Measurements from ENCODE around the gene ATG7. TPM values are rescaled to one million over a fixed set of nuclear protein-coding genes. Genes with fewer than 3 reads are reported as not detected.
"Not testable (repeated sequence)": the region's sequence is repeated elsewhere in the genome, so short reads cannot be mapped to it uniquely, and the experiment has no call there.

The ATG7 gene
- total RNA-seq, 1 donor from 2014 or later, result 55.0 TPM

DNA sequence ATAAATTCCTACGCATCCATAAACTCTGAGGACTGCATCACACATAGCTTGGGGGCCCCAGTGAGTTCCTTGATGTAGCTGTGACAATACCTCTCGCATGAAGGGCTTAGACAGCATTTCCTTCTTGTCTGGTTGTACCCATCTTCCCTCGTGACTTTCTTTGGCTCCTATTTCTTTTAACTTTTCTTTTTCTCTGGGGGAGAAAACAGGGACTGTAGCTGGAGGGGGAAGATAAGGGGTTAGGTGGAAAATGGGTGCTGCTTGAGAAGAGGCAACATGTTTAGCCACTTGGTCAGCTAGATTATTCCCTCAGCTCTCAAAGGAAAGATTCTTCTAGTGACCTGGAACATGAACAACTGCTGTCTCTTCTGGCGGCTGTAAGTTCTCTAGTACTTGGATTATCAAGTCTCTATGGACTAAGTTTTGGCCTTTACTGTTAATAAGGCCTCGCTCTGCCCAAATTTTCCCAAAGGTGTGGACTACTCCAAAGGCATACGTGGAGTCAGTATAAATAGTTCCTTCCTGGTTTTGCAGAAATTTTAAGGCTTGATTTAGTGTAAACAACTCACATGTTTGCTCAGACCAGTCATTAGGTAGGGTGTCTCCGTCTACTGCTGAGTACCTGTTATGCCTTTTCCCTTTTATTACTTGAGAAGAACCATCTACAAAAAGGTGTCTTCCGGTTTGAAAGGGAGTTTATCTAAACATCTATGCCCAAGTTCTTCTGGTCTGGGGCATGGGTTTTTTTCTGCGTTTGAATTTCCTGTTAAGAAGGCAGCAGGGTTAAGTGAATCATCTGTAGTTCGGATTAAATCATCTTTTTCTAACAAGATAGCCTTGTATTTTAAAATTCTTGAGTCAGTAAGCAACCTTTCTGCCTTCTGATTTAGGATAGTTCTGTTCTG, 21.0 kb upstream of the ATG7 start:
- Histone ChIP-seq H3K4me1 (no peaks in the 10 kb centered on the region), H3K4me3 (no peak overlapping the region), H3K27ac (no peak overlapping the region), H3K36me3 (no peaks in the 10 kb centered on the region), H3K27me3 (no peaks in the 10 kb centered on the region), H3K9me3 (no peaks in the 10 kb centered on the region)
- intact Hi-C loops (cut with DNase I), result no loop called here
- no peak for DNase-seq (ENCODE audit: extremely low spot score in 2 of 2)
- TF ChIP-seq POLR2A (IDR thresholded peaks at IDR 0.05), result no peak
- TF ChIP-seq POLR2AphosphoS5 (IDR thresholded peaks at IDR 0.05; ENCODE audit: insufficient read depth in 1 of 2, low read depth in 1 of 2), result no peak
- TF ChIP-seq, protein P1, sequence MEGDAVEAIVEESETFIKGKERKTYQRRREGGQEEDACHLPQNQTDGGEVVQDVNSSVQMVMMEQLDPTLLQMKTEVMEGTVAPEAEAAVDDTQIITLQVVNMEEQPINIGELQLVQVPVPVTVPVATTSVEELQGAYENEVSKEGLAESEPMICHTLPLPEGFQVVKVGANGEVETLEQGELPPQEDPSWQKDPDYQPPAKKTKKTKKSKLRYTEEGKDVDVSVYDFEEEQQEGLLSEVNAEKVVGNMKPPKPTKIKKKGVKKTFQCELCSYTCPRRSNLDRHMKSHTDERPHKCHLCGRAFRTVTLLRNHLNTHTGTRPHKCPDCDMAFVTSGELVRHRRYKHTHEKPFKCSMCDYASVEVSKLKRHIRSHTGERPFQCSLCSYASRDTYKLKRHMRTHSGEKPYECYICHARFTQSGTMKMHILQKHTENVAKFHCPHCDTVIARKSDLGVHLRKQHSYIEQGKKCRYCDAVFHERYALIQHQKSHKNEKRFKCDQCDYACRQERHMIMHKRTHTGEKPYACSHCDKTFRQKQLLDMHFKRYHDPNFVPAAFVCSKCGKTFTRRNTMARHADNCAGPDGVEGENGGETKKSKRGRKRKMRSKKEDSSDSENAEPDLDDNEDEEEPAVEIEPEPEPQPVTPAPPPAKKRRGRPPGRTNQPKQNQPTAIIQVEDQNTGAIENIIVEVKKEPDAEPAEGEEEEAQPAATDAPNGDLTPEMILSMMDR (IDR thresholded peaks at IDR 0.05), result no peak

DNA sequence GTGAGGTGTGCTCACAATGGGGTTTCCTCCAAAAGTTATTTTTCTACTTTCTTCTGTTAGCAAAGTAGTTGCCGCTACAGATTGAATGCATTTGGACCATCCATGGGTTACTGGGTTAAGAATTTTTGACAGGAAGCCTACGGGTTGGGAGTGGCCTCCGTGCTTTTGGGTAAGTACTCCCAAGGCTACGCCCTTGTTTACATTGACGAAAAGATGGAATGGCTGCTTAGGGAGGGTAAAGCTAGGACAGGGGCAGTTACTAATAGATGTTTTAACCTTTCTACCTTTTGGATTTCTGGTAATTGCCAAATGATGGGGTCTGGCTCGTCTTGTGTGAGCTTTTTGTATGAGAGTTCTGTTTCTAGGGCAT, 20.4 kb upstream of the ATG7 start:
- Histone ChIP-seq H3K4me1 (no peaks in the 10 kb centered on the region), H3K27me3 (no peaks in the 10 kb centered on the region), H3K9me3 (no peaks in the 10 kb centered on the region), H3K36me3 (no peaks in the 10 kb centered on the region), H3K27ac (no peak overlapping the region), H3K4me3 (no peak overlapping the region)
- DNase-seq (ENCODE audit: extremely low spot score in 2 of 2), result no peak
- TF ChIP-seq, protein P1 (IDR thresholded peaks at IDR 0.05), result no peak
- TF ChIP-seq POLR2AphosphoS5 (IDR thresholded peaks at IDR 0.05; ENCODE audit: insufficient read depth in 1 of 2, low read depth in 1 of 2) (no peak), POLR2A (IDR thresholded peaks at IDR 0.05) (no peak)
- intact Hi-C loops (cut with DNase I), result no loop called here

DNA sequence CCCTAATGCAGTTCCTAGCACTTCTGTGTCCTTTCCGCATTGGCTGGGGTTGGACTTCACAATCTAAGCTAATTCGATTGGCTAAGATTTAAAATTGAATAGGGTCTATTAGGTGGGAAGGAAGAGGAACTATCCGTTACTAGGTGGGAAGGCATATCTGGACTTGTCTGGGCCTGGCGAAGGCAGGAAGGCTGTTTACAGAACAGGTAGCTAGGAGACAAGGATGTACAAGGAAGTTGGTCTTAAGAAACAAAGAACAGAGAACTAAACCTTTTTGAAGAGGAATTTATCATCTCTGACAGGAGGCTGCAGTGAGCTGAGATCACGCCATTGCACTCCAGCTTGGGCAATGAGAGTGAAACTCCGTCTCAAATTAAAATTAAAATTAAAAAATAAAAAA, 17.3 kb upstream of the ATG7 start:
- intact Hi-C loops (cut with DNase I), result no loop called here
- no peaks in the 10 kb centered on the region for H3K27me3 ChIP-seq
- TF ChIP-seq, protein P1 (IDR thresholded peaks at IDR 0.05), result no peak
- TF ChIP-seq POLR2A (IDR thresholded peaks at IDR 0.05) (no peak), POLR2AphosphoS5 (IDR thresholded peaks at IDR 0.05; ENCODE audit: insufficient read depth in 1 of 2, low read depth in 1 of 2) (no peak)
- H3K4me3 ChIP-seq, result no peak overlapping the region
- H3K4me1 ChIP-seq, result no peaks in the 10 kb centered on the region
- H3K36me3 ChIP-seq, result no peaks in the 10 kb centered on the region
- no peaks in the 10 kb centered on the region for H3K9me3 ChIP-seq
- DNase-seq (ENCODE audit: extremely low spot score in 2 of 2), result no peak
- H3K27ac ChIP-seq, result no peak overlapping the region

DNA sequence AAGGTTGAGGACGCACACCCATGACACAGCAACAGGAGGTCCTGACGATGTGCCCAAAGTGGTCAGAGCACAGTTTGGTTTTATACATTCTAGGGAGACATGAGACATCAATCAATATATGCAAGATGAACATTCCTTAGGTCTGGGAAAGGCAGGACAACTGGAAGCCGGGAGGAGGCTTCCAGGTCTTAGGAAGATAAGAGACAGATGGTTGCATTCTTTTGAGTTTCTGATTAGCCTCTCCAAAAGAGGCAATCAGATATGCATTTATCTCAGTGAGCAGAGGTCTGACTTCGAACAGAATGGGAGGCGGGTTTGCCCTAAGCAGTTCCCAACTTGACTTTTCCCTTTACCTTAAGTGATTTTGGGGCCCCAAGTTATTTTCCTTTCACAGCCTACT, 16.7 kb upstream of the ATG7 start:
- H3K27me3 ChIP-seq; H3K27ac ChIP-seq; H3K4me3 ChIP-seq; DNase-seq (ENCODE audit: extremely low spot score in 2 of 2); intact Hi-C loops (cut with DNase I); H3K9me3 ChIP-seq; H3K36me3 ChIP-seq; H3K4me1 ChIP-seq: not testable (repeated sequence)

DNA sequence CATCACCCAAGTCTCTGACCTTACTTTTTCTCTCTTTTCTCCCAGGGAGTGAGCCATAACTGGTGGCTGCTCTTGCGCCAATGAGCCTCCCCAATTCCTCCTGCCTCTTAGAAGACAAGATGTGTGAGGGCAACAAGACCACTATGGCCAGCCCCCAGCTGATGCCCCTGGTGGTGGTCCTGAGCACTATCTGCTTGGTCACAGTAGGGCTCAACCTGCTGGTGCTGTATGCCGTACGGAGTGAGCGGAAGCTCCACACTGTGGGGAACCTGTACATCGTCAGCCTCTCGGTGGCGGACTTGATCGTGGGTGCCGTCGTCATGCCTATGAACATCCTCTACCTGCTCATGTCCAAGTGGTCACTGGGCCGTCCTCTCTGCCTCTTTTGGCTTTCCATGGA, 13.2 kb upstream of the ATG7 start:
- Histone ChIP-seq H3K27me3 (no peaks in the 10 kb centered on the region), H3K36me3 (no peaks in the 10 kb centered on the region), H3K9me3 (no peaks in the 10 kb centered on the region), H3K27ac (no peak overlapping the region), H3K4me3 (no peak overlapping the region), H3K4me1 (no peaks in the 10 kb centered on the region)
- DNase-seq (ENCODE audit: extremely low spot score in 2 of 2), result no peak
- intact Hi-C loops (cut with DNase I), result no loop called here
- TF ChIP-seq POLR2AphosphoS5 (IDR thresholded peaks at IDR 0.05; ENCODE audit: insufficient read depth in 1 of 2, low read depth in 1 of 2), result no peak
- TF ChIP-seq, protein P1 (IDR thresholded peaks at IDR 0.05), result no peak
- TF ChIP-seq POLR2A (IDR thresholded peaks at IDR 0.05), result no peak

All from vagina (tissue), 2 donors.